H1 (cell line): ENCODE measurements around the gene SLC7A8. TPM values are rescaled to one million over a fixed set of nuclear protein-coding genes. Genes with fewer than 3 reads are reported as not detected.

Source experiments
- CTBP2 ChIP-seq: IDR thresholded peaks from 2 replicates; pipeline ENCODE4 v1.7.0; 2011; ENCODE audit warnings: borderline replicate concordance, mild to moderate bottlenecking, moderate library complexity, mixed read lengths, low read length; ENCODE audit not compliant: insufficient read depth, insufficient read length
- PHF8 ChIP-seq: fragments of 200-600 bp; sonication (generic); conservative IDR thresholded peaks from 2 replicates; pipeline ENCODE4 v1.7.1; 2012; ENCODE audit warnings: low read depth, mild to moderate bottlenecking, inconsistent platforms, low read length, moderate library complexity
- RNF2 ChIP-seq: fragments of 200-900, 300-1000 bp; sonication (generic); IDR thresholded peaks from 2 replicates; pipeline ENCODE4 v1.7.1; 2016; ENCODE audit warnings: borderline replicate concordance, low read depth, mild to moderate bottlenecking, antibody characterized with exemption, low read length; ENCODE audit not compliant: poor library complexity, severe bottlenecking; ENCODE audit errors: missing control alignments
- polyA plus RNA-seq, 7 experiments: library from polyadenylated mRNA; depleted of rRNA in 3 of 7; stranded (reverse) in 5 of 7; unstranded in 2 of 7; fragments of >200 nt in 5 of 7; fragments of 200-250 nt in 2 of 7; gene quantifications; 1 replicate in 5 of 7; 2 replicates in 1 of 7; 4 replicates in 1 of 7; pipeline versions ENCODE4 v1.2.1 to v1.2.3, GENCODE V29; 2011 to 2013; ENCODE audit warnings: missing spikeins in 2 of 7, mixed read lengths in 2 of 7
- total RNA-seq: library from RNA; stranded (reverse); fragmentation: NEBNext Ultra II Directional; extraction: Animal tissue kit (Norgen Biotek cat#: 25700); gene quantifications from 2 replicates; pipeline ENCODE4 v1.2.1, GENCODE V29; 2021

Gene SLC7A8
- total and polyA plus RNA-seq, 2 of the 8 experiments (the other 6 are each of a cell fraction or from before 2014, with no cell fraction given) = 182 to 204 TPM

- TF ChIP-seq CTBP2 (no peak), PHF8 (no peak), RNF2 (no peak)
Observed at GRCh38 chr14:23078692-23079116, 104.8 kb downstream of the SLC7A8 start (continued).
